HL-60/S4 treated with retinoic acid at 250 ng/mL for 4 days and 3 days (cell line): ENCODE results near the gene POU6F2.

Source experiments
- in situ Hi-C: fragments of 300-500 bp; cut with MboI; formaldehyde crosslinking; loops from 2 replicates; pipeline ENCODE4 v1.7.0; 2022; ENCODE audit warnings: low sequenced_read_pairs

Gene POU6F2

GRCh38 chr7:39069031-39069430 lies 91.3 kb downstream of the POU6F2 start:
- in situ Hi-C loops: no loop called here

GRCh38 chr7:39069896-39070881 lies 92.5 kb downstream of the POU6F2 start:
- in situ Hi-C loops: no loop called here

GRCh38 chr7:39071116-39071515 lies 93.4 kb downstream of the POU6F2 start:
- in situ Hi-C loops: no loop called here

- in situ Hi-C loops: no loop called here
These were observed 95.7 kb downstream of the POU6F2 start for GRCh38 chr7:39073432-39073831.

- in situ Hi-C loops: no loop called here
These were observed 97.5 kb downstream of the POU6F2 start for GRCh38 chr7:39075210-39075609.

GRCh38 chr7:39083781-39084180 lies 106.1 kb downstream of the POU6F2 start:
- in situ Hi-C loops: no loop called here

- in situ Hi-C loops: no loop called here
These were observed 106.6 kb downstream of the POU6F2 start for GRCh38 chr7:39084349-39084748.

GRCh38 chr7:39085189-39085588 lies 107.5 kb downstream of the POU6F2 start:
- in situ Hi-C loops: no loop called here

- in situ Hi-C loops: no loop called here
These were observed 107.9 kb downstream of the POU6F2 start for GRCh38 chr7:39085590-39086049.

- in situ Hi-C loops: no loop called here
These were observed 109.1 kb downstream of the POU6F2 start for GRCh38 chr7:39086638-39087360.

GRCh38 chr7:39088730-39089593 lies 111.3 kb downstream of the POU6F2 start:
- in situ Hi-C loops: no loop called here

GRCh38 chr7:39091145-39091544 lies 113.4 kb downstream of the POU6F2 start:
- in situ Hi-C loops: no loop called here

GRCh38 chr7:39091774-39092173 lies 114.1 kb downstream of the POU6F2 start:
- in situ Hi-C loops: no loop called here

GRCh38 chr7:39094731-39095130 lies 117.0 kb downstream of the POU6F2 start:
- in situ Hi-C loops: no loop called here

GRCh38 chr7:39095875-39096619 lies 118.3 kb downstream of the POU6F2 start:
- in situ Hi-C loops: no loop called here

GRCh38 chr7:39098506-39098905 lies 120.8 kb downstream of the POU6F2 start:
- in situ Hi-C loops: no loop called here

GRCh38 chr7:39099146-39099545 lies 121.4 kb downstream of the POU6F2 start:
- in situ Hi-C loops: no loop called here

- in situ Hi-C loops: no loop called here
These were observed 122.6 kb downstream of the POU6F2 start for GRCh38 chr7:39100270-39100669.

- in situ Hi-C loops: no loop called here
These were observed 124.5 kb downstream of the POU6F2 start for GRCh38 chr7:39102234-39102633.

- in situ Hi-C loops: no loop called here
These were observed 128.0 kb downstream of the POU6F2 start for GRCh38 chr7:39105720-39106119.
